Retina (tissue), 1 donor: Measurements from ENCODE around the gene CACNA1C.

ENCODE experiments used
- DNase-seq: peaks from one replicate; pipeline ENCODE4 v3.0.0-alpha.2; 2016

The CACNA1C gene

DNA sequence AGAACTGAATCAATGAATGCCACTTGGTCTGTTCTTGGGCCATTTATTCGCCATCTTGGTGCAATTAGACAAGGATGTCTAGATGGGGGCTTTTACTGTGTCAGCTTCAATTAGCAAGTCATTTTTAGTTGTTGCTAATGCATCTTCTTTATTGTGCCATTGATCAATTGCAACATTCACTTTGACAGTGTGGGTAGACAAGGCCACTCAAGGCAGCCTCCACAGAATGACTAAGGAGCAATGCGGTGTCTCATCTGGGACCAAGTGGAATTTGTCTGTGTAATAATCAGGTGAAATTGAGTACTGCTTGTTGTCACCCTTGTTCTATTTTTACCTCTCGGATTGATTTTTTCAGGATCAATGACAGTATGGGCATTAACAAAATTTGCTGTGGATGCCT is 275.9 kb downstream of the CACNA1C start:
- DNase-seq: no peak

DNA sequence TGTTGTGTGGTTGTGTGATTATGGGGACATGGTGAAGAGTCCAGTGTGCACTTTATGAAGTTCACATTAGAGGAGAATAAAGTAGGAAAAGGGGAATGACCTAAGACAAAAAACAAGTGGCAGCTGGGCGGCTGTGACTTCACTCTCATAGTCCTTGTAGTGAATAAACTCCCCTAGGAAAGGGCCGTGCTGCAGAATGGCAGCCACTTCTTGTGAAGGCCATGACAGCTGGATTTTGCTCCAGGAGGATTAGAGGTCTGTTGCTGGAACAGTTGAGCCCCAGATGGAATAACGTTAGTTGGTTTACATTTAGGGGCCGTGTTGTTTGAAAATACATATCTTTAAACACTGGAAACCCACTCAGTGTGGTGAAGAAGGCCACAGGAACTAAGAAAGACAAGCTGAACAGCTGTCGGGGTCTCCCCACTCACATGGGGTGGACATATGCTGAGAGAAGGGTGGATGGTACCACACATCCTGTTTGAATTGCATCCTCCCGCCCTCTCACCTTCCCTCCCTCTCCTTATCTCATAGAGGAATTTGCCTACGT is 276.9 kb downstream of the CACNA1C start:
- DNase-seq: no peak

DNA sequence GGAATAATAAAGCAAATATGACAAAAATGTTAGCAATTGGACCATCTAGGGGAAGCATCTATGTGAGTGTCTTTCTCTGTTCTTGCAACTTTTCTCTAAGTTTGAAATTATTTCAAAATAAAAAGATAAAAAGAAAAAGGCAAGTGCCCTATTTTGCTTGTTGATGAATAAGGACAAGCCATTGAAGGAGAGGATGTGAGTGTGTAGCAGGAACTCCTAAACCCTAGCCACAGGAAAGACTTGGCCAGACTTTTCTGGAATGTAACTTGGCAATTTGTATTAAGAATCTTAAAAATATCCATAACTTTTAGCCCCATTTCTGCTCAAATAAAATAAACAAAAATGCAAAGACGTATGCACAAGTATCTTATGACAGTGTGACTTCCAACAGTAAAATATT is 279.4 kb downstream of the CACNA1C start:
- no peak for DNase-seq

DNA sequence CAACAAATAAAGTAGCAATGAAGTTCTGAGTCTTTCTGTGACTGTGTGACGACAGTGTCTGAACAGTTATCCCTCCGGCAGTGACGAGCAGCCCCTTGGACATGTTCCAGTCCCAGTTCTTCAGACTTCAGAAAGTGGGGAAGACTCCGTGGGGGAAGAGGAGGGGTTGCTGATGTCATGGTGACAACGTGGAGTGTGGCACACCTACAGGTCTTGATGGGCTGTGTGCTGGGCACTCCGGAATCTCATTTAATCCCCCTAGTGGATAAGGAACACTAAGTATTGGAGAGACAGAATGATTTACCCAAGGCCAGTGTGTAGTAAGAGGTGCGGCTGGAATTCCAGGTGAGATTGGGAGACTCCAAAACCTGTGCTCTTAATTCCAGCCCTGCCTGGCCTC is 280.2 kb downstream of the CACNA1C start:
- DNase-seq: no peak

DNA sequence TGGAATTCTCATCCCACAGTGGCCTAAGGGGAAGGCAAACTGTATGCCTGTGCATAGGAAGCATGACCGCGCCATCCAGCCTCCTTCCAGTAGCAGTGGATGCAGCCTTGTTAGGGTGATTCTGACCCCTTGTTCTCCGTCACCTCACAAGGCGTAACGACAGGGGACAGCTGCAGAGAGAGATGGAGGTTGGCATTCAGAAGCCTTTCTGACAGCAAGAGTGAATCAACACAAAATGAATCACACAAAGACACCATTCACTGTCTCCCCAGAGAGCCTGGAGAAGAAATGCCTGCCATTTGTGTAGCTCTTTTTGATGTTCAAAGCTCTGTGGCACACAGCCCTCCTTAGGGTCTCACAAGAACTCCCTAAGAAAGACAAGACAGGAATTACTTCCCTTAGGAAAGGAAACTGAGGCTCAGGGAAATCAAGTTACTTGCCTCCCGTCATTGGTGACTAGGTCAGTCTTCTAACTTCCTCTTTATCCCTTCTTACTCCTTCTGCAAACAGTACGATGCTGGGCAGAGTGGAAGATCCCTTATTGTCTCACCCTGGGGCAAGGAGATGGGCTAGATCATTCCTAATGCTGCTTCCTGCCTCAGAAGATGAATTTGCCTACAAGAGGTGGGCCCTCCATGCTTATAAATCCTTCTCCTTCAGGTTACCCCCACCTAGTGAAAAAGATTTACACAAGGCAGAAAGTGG is 280.9 kb downstream of the CACNA1C start:
- no peak for DNase-seq

DNA sequence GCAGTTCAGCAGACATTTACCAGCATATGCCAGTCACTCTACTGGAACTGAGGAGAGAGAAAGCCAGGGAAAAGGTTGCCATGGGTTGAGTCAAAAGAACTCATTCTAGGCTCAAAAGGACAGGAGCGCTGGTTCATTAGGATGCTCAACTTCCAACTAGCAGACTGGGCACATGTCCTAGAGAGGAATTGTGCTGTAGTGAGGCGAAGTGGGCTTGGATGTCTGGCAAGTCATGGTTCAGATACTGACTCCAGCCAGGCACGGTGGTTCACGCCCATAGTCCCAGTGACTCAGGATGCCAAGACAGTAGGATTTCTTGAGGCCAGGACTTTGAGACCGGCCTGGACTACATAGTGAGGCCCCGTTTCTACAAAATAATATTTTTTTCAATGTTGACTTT is 281.5 kb downstream of the CACNA1C start:
- no peak for DNase-seq

DNA sequence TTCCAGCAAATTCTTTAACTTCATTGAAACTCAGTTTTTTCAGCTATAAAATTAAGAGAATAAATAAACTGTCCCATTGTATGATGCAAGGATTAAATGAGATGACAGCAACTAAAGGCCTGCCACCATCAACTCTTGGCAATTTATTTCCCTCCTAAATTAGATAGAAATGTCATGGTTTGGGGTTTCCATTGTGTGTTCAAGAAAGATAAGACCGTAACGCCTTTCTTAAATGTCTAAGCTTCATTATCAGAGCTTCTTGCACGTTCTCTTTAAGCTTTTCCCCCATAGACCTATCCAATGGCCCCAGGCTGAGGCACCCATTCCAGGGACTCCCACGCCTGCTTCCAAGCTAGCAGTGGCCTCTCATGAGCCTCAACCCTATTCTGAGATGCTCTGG is 281.9 kb downstream of the CACNA1C start:
- no peak for DNase-seq

DNA sequence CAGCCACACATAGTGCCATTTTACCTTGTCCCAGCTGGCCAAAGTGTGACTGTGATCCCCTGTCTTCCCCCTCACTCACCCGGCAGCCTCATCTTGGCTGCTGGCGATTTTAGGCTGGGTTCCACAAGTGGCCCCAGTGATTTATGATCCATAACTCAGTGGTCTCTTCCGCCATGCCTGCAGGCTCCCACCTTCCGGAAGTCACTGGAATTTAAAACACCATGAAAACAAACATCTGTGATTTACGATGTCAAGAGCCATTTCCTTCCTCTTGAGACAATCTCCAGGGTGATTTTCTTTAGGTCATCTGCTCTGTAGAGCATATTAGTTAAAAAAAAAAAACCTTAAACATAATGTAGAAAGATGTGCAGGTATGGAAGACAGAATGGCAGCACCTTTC is 282.3 kb downstream of the CACNA1C start:
- no peak for DNase-seq

DNA sequence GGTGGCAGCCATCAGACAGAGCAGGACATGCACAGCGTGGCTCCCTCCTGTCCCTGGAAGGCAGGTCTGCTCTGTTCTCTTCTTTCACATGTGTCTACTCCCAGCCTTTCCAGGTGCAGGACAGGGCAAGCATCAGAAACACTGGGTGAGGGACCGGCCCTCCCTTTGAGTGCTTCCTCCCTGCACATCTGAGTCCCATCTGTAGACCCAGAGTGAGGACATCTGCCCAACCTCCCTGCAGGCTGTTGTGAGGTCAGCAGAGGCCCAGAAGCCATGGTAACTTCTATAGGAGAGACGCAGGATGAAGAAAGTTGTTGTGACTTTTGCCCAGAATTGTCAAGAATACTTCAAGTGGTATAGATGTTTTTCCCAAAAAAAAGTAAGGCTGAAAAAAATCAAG is 282.7 kb downstream of the CACNA1C start:
- no peak for DNase-seq

DNA sequence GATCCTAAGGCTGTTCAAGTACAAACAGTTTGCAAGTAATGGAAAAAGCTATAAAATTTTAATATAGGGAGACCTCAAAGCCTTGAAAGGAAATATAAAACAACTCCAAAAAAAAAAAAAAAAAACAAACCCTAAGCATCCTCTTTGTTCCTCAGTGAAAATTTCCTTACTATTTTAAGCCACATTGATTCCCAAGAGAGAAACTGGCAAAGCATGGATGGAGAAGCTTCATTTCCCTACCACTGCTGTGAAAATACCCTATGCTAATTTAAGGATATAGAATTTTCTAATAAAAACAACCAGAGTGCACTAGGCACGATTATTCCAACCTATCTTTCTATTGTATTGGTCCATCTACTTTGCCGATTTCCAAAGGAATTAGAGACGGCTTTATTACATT is 283.1 kb downstream of the CACNA1C start:
- DNase-seq: no peak

DNA sequence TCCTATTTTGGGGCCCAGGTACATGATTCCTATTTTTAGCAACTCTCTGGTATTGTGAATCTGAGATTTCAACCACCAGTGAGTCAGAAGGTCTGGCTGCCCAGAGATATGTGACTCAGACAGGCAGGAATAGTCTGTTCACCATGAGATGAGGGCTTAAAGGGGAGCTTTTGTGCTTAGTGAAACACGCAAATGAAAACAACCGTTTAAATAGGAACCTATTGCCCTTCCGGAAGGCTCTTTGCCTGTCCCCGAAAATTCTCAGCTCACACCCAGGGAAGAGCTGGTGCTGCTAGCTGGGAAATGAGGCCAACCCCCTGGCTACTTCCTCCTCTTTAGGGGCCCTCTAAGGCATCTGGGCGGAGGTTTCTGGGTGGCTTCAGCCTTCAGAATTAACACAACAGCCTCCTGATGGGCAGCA is 283.6 kb downstream of the CACNA1C start:
- no peak for DNase-seq

DNA sequence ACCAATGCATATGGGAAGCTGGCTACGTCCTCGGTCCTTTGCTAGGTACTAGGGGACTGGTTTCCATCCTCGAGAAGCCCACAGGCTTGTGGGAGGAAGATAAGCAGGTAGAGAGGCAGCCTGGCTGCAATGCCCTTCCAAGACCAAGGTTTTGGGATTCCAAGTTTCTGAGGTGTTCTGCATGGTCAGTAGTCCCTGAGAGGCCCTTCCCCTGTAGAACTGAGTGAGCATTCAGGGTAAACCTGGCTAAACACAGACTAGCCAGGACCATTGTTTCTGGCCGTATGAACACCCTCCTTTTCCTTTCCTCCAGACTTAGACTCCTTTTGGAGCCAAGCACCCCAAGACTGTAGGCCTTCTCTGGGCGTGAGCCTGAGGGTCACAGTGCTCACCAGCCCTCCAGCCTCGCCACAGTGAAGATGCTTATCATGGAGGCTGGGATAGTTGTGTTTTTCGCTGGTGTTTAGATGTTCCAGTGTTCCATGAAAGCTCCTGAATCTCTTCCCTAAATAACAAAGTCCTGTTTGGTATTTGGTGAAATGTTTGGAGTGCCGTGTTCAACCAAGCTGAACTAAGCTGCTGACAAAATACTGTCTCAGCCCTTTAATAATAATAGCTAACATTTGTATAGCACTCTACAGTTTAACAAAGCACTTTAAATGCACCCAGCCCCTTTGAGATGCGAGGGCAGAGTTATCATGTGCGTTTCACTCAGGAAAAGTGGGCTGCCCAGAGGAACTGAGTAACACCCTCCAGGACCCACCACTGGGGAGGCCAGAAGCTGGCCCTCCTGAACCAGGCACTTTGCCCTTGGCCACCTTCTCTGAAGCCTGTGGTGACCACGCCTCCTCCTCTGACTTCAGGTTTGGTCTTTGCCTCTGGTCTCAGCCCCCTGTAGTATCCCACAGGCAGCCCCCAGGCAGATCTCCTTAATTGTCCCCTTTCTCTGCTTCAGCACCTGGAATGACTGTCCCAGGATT is 284.5 kb downstream of the CACNA1C start:
- no peak for DNase-seq

DNA sequence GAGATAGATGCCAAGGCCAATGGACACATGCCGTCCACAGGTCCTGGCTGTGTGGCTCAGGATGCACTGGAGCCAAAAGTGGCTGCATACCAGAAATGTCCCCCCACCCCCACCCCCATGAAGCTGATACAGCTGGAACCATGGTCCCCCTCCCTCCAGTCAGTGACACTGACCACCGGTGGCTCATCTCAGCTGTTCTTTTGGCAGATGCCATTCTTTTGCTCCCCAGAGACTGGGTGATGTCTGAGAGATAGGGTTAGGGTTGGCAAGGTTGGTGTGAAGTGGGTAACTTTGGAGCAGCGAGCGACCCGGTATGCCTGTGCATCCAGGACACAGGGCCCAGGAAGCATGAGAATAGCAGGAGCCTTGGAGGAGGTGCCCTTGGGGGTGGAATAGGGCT is 285.6 kb downstream of the CACNA1C start:
- DNase-seq: no peak

DNA sequence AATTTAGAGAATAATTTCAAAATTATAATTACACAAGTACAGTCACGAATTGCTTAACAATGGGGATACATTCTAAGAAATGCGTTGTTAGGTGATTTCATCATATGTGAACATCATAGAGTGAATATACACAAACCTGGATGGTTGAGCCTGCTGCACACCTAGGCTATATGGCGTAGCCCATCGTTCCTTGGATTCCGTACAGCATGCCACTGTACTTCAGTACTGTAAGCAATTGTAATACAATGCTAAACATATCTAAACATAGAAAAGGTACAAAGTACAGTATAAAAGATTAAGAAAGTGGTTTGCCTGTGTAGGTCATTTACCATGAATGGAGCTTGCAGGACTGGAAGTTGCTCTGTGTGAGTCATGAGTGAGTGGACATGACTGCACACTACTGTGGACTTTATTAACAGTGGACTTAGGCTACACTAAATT is 286.2 kb downstream of the CACNA1C start:
- DNase-seq: no peak

DNA sequence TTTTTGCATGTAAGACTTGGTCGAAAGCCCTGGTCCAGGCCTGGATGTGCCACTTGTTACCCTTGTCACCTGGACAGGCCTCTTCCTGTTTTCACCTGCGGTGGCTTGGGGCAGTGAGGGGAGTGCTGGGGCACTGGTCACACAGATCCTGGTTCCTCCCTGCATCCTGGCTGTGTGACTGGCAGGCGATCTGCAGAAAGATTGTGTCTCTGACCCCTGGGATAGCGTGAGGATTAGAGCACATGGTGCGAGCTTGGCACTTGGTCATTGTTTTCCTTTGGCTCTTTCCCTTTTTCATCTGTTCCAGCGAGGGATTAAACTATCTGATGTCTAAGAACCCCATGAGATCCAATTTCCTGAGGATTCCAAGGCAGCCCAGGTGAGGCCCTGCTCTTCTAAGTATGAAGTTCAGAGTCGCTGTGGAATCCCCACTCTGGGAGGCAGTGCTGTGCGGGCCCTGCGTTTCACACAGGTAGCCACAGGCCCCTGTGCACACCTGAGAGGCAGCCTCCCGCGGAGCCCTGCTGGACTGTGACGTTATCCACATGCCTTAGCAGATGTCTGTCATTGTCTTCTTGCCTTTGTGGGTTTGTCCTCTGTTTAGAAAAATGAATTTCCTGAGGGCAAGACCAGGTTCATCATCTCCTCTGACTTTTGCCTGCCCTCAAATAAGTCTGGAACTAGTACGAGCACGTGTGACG is 288.4 kb downstream of the CACNA1C start:
- no peak for DNase-seq

DNA sequence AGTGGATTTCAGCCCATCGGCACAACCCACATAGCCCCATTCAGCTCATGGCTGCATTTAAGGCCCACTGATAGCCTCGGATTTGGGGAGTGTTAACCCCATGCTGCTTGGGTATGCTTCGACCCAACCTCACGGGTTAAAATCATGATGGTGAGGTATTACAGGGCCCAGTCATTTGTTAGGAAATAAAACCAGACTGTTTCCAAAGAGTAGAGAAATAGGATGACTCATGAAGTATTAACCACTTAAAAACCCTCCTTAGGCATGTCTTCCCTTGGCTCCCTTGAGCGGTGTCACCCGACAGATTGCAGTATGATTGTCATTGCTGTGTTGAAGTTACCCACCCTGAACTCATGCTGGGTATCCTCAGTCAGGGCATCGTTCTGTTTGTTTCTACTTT is 289.1 kb downstream of the CACNA1C start:
- DNase-seq: no peak

DNA sequence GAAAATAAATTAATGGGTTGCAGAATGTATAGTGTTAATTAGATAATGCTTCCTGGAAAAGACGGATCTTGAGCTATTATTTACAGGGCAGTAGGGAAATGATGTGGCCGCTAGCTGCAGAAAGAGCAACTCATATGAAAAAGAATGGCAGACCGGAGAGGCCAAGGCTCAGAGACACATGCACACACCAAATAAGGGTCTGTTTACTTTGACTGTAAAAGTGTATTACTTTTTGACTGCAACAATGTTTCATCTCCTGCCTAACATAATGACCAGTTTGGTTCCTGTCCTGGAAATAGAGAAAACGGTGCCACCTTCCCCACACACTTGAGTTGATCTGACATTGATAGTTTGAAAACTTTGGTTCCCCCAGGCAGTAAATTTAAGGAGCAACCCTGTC is 290.9 kb downstream of the CACNA1C start:
- DNase-seq: no peak

DNA sequence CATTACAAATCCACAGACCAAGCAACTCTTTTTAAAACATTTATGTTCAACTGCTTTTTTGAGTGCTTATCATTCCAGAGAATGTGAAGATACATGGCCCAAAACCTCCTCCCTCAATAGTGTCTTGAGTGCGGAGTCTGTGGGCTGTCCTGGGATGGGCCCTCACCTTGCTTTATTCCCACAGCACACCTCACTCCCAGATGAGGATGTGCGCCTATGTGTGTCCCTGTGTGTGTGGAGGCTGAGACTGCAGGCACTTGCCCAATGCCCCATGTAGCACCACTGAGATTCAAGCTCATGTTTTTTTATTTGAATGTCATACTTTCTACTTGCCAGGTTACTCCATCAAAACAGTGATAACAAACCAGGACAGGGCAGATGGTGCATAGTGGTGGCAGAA is 291.7 kb downstream of the CACNA1C start:
- no peak for DNase-seq

DNA sequence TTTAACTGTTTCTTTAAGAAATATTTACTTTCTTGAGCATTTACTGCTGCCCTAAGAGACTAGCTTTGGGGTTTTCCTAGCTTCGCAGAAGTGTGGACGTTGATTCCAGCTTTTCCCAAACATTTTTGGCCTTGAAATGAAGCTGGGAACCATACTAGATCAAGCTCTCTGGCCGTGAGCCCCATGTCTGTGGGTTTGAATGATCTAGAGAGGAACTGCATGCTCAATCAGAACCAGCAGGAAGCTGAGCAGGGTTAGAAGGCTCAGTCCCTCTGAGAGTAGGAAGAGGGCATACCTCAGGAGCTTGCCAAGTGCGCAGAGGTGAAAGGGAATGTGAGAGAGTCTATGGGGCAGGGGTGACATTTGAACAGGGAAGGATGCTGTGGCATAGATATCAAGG is 292.1 kb downstream of the CACNA1C start:
- DNase-seq: no peak

DNA sequence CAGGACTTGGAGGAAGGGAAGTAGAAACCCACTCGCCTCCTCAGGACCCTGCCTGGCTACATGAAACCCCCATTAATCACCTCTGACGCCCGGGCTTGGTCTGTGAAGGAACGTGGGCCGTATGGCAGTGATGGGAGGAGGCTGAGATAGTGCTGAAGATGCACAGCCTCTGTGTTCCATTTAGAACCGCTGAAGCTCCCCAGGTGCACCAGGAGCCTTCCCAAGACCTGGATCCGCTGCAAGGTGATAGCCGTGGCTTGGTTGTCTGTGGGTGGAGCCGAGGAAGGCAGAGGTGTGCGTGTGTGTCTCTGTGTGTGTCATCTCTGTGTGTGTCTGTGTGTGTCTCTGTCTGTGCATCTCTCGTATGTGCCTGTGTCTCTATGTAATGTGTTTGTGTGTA is 293.1 kb downstream of the CACNA1C start:
- no peak for DNase-seq

DNA sequence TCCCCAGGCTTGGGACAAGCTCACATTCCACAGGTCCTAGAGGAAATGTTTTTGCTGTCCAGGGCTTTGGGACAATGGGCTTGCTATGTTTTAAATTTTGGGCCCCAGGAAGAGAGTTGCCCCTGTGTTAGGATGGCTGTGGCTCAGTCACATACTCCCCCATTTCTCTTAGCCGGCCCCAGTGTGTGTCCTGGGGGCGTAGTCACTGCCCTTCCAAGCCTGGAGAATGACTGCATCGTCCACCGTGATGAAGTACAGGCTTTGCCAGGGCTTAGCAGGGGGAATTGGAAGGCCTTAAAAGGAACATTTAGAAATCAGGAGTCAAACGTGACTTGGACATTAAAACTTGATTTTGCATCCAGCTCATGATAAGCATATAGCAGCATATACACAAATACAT is 293.6 kb downstream of the CACNA1C start:
- no peak for DNase-seq

DNA sequence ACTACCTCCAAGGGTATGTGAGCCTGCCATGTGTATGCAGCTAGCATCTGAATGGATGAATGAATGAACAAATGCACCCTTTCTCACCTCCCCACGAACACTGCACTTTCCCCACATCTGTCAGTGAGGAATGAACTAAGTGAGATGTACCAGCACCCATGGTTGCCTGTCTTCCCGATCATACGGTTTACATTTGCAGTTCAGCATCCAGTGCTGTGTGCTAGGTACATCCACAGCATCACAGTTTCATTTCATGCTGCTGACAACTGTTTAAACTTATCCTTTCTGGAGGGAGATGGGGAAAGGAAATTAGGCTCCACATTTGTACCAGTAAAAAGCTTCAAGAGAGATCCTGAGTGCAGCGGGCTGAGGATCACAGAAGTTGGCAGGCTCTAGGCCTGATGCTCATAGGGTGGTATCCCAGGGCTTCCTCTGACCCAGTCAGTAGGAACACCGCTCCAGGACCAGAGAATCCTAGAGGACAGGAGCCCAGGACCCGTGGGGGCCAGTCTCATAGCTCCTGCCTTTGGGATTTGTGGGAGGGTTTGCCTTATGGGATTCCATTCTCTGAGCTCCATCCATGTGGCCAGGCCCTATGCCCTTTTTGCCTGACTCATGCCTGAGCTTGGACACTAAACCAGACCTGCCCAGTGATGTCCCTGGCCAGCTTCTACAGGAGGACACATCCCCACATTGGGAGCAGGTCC is 294.5 kb downstream of the CACNA1C start:
- no peak for DNase-seq
